Chondrocyte (in vitro differentiated cells): ENCODE measurements around the gene YWHAE. TPM values are rescaled to one million over a fixed set of nuclear protein-coding genes. Genes with fewer than 3 reads are reported as not detected.

Experiments
- DNase-seq: peaks from one replicate; pipeline ENCODE4 v3.0.0; 2021; ENCODE audit warnings: mixed read lengths, low spot score
- H3K27ac Mint-ChIP-seq: one replicate; pipeline ENCODE4 v1.8.0; 2021; ENCODE audit warnings: mild to moderate bottlenecking, moderate library complexity, mixed read lengths; ENCODE audit not compliant: unreplicated experiment
- H3K27me3 Mint-ChIP-seq: 2 replicates; pipeline ENCODE4 v1.8.0; 2021; ENCODE audit warnings: low read depth, mixed read lengths
- H3K36me3 Mint-ChIP-seq: 2 replicates; pipeline ENCODE4 v1.8.0; 2021; ENCODE audit warnings: low read depth, mixed read lengths
- H3K4me1 Mint-ChIP-seq: 2 replicates; pipeline ENCODE4 v1.8.0; 2021; ENCODE audit warnings: low read depth, mild to moderate bottlenecking, mixed read lengths
- H3K4me3 Mint-ChIP-seq: one replicate; pipeline ENCODE4 v1.8.0; 2021; ENCODE audit warnings: mild to moderate bottlenecking, moderate library complexity, mixed read lengths; ENCODE audit not compliant: unreplicated experiment
- H3K9me3 Mint-ChIP-seq: 2 replicates; pipeline ENCODE4 v1.8.0; 2021; ENCODE audit warnings: low read depth, mixed read lengths
- total RNA-seq: library from RNA; stranded (reverse); gene quantifications from 3 replicates; pipeline ENCODE4 v1.2.1, GENCODE V29; 2021
- TF ChIP-seq, protein P1 (sequence below): fragments of 200-600 bp; sonication (generic); IDR thresholded peaks from 2 replicates; pipeline ENCODE4 v1.5.0; 2021; ENCODE audit warnings: antibody characterized with exemption, mild to moderate bottlenecking, moderate library complexity

The YWHAE gene
- total RNA-seq, 1 donor from 2014 or later, result 362 TPM

DNA sequence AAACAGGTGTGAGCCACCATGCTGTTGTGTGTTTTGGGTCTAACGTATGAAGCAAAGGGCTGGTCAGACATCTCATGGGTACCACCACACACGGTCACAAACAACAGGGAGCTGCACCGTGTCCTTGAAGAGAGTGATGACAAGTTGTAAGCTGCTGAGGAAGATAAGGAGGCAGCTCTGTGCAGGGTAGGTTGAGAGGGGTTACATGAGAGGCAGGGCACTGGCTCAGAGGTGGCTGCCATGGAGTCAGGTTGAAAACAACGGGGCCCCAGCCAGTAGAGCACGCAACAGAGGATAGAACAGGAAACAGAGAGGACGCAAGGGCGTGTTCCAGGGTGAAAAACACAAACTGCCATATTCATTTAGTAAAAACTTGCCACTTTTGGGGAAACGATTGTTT is 68.3 kb downstream of the YWHAE start:
- DNase-seq, result peak; percentile 30
- Mint-ChIP-seq H3K4me1 (peaks cover 14% of the 10 kb centered on the region), H3K27ac (no peak overlapping the region), H3K27me3 (no peaks in the 10 kb centered on the region), H3K4me3 (no peak overlapping the region), H3K36me3 (peaks cover 2% of the 10 kb centered on the region), H3K9me3 (no peaks in the 10 kb centered on the region)
- TF ChIP-seq, protein P1, sequence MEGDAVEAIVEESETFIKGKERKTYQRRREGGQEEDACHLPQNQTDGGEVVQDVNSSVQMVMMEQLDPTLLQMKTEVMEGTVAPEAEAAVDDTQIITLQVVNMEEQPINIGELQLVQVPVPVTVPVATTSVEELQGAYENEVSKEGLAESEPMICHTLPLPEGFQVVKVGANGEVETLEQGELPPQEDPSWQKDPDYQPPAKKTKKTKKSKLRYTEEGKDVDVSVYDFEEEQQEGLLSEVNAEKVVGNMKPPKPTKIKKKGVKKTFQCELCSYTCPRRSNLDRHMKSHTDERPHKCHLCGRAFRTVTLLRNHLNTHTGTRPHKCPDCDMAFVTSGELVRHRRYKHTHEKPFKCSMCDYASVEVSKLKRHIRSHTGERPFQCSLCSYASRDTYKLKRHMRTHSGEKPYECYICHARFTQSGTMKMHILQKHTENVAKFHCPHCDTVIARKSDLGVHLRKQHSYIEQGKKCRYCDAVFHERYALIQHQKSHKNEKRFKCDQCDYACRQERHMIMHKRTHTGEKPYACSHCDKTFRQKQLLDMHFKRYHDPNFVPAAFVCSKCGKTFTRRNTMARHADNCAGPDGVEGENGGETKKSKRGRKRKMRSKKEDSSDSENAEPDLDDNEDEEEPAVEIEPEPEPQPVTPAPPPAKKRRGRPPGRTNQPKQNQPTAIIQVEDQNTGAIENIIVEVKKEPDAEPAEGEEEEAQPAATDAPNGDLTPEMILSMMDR, result no peak

DNA sequence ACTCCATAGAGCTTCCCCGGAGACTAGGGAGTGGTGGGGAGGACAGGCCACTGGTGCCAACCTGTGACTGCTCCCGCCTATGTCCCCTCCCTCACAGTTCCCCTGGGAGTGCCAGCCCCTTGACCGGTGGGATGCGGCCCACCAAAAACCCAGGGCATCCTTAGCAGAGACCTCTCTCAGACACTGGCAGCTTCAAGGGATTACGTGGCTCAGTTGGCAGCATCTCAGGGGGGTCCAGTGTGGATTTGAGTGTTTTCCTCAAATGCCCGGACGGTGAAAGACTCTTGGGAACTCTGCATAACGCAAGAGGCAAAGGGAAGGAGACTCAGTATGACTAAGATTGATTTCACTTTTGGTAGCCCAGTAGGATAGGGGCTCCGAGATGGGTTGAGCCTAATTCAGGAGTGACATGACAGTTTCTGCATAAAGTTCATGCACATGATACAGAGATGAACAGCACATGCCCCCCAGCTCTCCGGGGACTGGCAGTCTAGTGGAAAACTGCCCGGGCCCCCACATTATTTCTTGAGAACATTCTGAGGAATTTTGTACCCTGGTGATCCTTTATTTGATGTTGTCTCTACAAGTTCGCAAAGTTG is 70.2 kb downstream of the YWHAE start:
- no peak overlapping the region for H3K4me3 Mint-ChIP-seq
- H3K27ac Mint-ChIP-seq, result no peak overlapping the region
- peaks cover 14% of the 10 kb centered on the region for H3K4me1 Mint-ChIP-seq
- H3K9me3 Mint-ChIP-seq, result no peaks in the 10 kb centered on the region
- TF ChIP-seq, protein P1, result no peak
- no peak for DNase-seq
- no peaks in the 10 kb centered on the region for H3K27me3 Mint-ChIP-seq
- H3K36me3 Mint-ChIP-seq, result peaks cover 2% of the 10 kb centered on the region

DNA sequence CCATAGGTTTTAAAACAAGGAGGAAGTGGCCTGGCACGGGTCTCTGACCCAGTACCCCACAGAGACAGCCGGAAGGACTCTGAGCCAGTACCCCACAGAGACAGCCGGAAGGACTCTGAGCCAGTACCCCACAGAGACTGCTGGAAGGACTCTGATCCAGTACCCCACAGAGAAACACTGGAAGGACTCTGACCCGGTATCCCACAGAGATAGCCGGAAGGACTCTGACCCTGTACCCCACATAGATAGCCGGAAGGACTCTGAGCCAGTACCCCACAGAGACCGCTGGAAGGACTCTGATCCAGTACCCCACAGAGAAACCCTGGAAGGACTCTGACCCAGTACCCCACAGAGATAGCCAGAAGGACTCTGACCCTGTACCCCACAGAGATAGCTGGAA is 71.6 kb downstream of the YWHAE start:
- no peak overlapping the region for H3K4me3 Mint-ChIP-seq
- peaks cover 2% of the 10 kb centered on the region for H3K36me3 Mint-ChIP-seq
- no peak overlapping the region for H3K27ac Mint-ChIP-seq
- H3K27me3 Mint-ChIP-seq, result no peaks in the 10 kb centered on the region
- DNase-seq, result no peak
- H3K9me3 Mint-ChIP-seq, result no peaks in the 10 kb centered on the region
- peaks cover 8% of the 10 kb centered on the region for H3K4me1 Mint-ChIP-seq
- TF ChIP-seq, protein P1, result no peak

DNA sequence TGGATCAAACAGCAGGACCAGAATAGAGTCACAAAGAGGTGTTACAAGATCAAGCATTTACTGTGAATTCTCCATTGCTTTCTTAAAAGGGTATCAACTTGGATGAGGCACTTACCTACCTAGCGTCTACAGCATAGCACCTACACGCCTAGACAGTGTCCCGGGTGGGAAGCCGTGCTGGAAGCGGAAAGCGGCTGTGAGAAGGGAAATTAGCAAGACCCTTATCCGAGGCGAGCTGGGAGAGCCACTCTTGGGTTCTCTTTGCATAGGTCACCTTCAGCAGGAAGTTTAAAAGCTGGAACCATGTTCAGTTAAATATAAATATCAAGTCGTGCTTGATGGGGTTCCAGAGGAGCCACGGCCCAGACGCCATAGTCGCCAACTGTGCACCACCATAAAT is 74.3 kb downstream of the YWHAE start:
- TF ChIP-seq, protein P1, result no peak
- DNase-seq, result no peak
- Mint-ChIP-seq H3K27ac (no peak overlapping the region), H3K4me3 (no peak overlapping the region), H3K9me3 (no peaks in the 10 kb centered on the region), H3K4me1 (no peaks in the 10 kb centered on the region), H3K27me3 (no peaks in the 10 kb centered on the region), H3K36me3 (no peaks in the 10 kb centered on the region)

DNA sequence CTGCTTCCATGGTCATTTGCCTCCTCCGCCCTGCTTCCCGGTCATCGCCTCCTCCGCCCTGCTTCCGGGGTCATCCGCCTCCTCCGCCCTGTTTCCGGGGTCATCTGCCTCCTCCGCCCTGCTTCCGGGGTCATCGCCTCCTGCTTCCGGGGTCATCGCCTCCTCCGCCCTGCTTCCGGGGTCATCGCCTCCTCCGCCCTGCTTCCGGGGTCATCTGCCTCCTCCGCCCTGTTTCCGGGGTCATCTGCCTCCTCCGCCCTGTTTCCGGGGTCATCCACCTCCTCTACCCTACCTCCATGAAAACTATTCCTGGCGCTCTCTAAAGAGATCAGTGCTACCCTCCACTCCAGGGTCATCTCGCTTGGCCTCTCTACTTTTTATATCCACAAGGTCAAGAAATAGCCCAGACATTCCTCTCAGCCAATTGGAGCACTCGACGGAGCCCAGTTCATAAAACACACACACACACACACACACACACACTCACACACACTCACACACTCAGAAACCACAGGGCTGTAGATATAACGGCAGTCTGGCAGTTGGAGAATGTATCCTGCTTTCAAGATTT is 75.7 kb downstream of the YWHAE start:
- Mint-ChIP-seq H3K9me3 (no peaks in the 10 kb centered on the region), H3K4me3 (no peak overlapping the region), H3K27me3 (no peaks in the 10 kb centered on the region), H3K4me1 (no peaks in the 10 kb centered on the region), H3K36me3 (no peaks in the 10 kb centered on the region), H3K27ac (no peak overlapping the region)
- no peak for DNase-seq
- TF ChIP-seq, protein P1, result no peak
